Stimulated activated CD4-positive, alpha-beta T cell treated with anti-CD3 and anti-CD28 coated beads, Interleukin-15, amount 100 ng/mL, for 24 hours (primary cell): ENCODE results near the gene ICA1.

Experiments
- DNase-seq: peaks from one replicate; pipeline ENCODE4 v3.0.0-alpha.2; 2020

Gene ICA1

GRCh38 chr7:8226501-8226900 lies 35.5 kb downstream of the ICA1 start:
- no peak for DNase-seq

GRCh38 chr7:8221567-8221966 lies 40.4 kb downstream of the ICA1 start:
- no peak for DNase-seq

- no peak for DNase-seq
Observed at GRCh38 chr7:8221101-8221495, 40.9 kb downstream of the ICA1 start.

- DNase-seq: no peak
Observed at GRCh38 chr7:8220376-8221100, 41.4 kb downstream of the ICA1 start.

- no peak for DNase-seq
Observed at GRCh38 chr7:8217200-8218068, 44.5 kb downstream of the ICA1 start.

GRCh38 chr7:8216334-8216690 lies 45.7 kb downstream of the ICA1 start:
- DNase-seq: no peak

- no peak for DNase-seq
Observed at GRCh38 chr7:8215648-8216333, 46.2 kb downstream of the ICA1 start.

- DNase-seq: no peak
Observed at GRCh38 chr7:8214244-8214824, 47.6 kb downstream of the ICA1 start.

- no peak for DNase-seq
Observed at GRCh38 chr7:8213381-8213780, 48.6 kb downstream of the ICA1 start.

- DNase-seq: no peak
Observed at GRCh38 chr7:8212638-8213037, 49.3 kb downstream of the ICA1 start.

- DNase-seq: no peak
Observed at GRCh38 chr7:8211725-8212096, 50.3 kb downstream of the ICA1 start.

- no peak for DNase-seq
Observed at GRCh38 chr7:8210845-8211724, 50.9 kb downstream of the ICA1 start.

- DNase-seq: no peak
Observed at GRCh38 chr7:8209353-8209752, 52.6 kb downstream of the ICA1 start.

GRCh38 chr7:8208816-8209215 lies 53.2 kb downstream of the ICA1 start:
- no peak for DNase-seq

GRCh38 chr7:8206956-8207355 lies 55.0 kb downstream of the ICA1 start:
- DNase-seq: no peak

GRCh38 chr7:8205537-8205936 lies 56.4 kb downstream of the ICA1 start:
- no peak for DNase-seq

GRCh38 chr7:8205031-8205387 lies 57.0 kb downstream of the ICA1 start:
- DNase-seq: no peak

GRCh38 chr7:8204339-8205030 lies 57.5 kb downstream of the ICA1 start:
- DNase-seq: no peak

GRCh38 chr7:8201846-8202441 lies 60.0 kb downstream of the ICA1 start:
- DNase-seq: no peak

GRCh38 chr7:8200717-8201116 lies 61.2 kb downstream of the ICA1 start:
- DNase-seq: no peak

- DNase-seq: no peak
Observed at GRCh38 chr7:8200316-8200715, 61.7 kb downstream of the ICA1 start.
